ENCODE results near the gene PI4KA. TPM values are rescaled to one million over a fixed set of nuclear protein-coding genes. Genes with fewer than 3 reads are reported as not detected.
"Not testable (repeated sequence)": the region's sequence is repeated elsewhere in the genome, so short reads cannot be mapped to it uniquely, and the experiment has no call there.

The PI4KA gene
- polyA plus RNA-seq, 1 donor = 34.2 TPM

DNA sequence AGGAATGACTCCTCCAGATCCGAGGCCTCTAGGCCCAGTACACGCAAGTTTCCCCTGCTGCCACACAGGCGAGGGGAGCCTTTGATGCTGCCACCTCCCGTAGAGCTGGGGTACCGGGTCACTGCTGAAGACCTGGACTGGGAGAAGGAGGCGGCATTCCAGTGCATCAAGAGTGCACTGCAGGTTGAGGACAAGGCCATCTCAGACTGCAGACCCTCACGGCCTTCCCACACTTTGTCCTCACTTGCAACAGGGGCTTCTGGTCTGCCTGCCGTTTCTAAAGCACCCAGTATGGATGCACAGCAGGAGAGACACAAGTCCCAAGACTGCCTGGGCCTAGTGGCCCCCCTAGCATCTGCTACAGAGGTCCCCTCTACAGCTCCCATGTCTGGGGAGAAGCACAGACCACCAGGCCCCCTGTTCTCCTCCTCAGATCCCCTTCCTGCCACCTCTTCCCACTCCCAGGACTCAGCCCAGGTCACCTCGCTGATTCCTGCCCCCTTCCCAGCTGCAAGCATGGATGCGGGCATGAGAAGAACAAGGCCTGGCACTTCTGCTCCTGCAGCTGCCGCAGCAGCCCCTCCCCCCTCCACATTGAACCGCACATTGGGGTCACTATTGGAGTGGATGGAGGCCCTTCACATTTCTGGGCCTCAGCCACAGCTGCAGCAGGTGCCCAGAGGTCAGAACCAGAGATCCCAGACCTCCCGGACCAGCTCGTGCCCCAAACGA, 167.9 kb downstream of the PI4KA start:
- DNase-seq = not testable (repeated sequence)

GRCh38 chr22:20687356-20688172, 171.0 kb downstream of the PI4KA start:
- DNase-seq = not testable (repeated sequence)

DNA sequence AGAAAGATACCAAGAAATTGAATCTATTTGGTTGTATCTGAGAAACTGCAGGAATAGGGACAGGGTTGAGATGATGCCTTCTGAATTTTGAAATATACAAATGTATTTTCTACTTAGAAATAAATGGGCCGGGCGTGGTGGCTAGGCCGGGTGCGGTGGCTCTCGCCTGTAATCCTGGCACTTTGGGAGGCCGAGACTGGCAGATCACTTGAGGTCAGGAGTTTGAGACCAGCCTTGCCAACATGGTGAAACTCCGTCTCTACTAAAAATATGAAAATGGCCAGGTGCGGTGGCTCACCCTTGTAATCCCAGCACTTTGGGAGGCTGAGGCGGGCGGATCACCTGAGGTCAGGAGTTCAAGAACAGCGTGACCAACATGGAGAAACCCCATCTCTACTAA, 172.8 kb downstream of the PI4KA start:
- not testable (repeated sequence) for DNase-seq

- not testable (repeated sequence) for DNase-seq
These were observed 179.7 kb downstream of the PI4KA start for GRCh38 chr22:20678792-20679435.

DNA sequence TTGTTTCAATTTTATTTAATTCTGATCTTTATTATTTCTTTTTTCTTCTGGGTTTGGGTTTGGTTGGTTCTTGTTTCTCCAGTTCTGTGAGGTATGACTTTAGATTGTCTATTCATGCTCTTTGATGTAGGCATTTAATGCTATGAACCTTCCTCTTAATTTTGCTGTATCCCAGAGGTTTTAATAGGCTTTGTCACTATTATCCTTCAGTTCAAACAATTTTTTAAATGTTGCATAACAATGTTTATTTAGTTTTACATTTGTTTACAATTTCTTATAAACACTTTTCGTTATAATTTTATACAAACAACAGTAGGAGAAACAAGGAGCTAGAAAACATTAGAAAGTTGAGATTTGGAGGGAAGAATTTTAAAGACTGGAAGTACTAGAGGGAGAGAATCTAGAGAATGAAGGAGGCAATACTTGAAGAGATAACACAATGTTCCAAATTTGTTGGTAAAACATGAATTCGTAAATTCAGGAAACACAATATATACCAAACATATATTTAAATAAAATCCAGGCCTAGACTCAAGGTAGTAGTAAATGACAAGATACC, 180.8 kb downstream of the PI4KA start:
- DNase-seq = no peak

- DNase-seq = not testable (repeated sequence)
These were observed 183.0 kb downstream of the PI4KA start for GRCh38 chr22:20675613-20676012.

DNA sequence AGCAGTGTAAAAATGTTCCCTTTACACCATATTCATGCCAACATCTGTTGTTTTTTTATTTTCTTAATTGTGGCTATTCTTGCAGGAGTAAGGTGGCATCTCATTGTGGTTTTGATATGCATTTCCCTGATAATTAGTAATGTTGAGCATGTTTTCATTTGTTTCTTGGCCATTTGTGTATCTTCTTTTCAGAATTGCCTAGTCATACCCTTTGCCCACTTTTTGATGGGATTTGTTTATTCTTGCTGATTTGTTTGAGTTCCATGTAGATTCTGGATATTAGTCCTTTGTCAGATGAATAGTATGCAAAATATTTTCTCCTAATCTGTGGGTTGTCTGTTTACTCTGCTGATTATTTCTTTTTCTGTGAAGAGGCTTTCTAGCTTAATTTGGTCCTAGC, 183.6 kb downstream of the PI4KA start:
- no peak for DNase-seq

- DNase-seq = no peak
These were observed 185.1 kb downstream of the PI4KA start for GRCh38 chr22:20673295-20674195.

- no peak for DNase-seq
These were observed 185.9 kb downstream of the PI4KA start for GRCh38 chr22:20672732-20673131.

DNA sequence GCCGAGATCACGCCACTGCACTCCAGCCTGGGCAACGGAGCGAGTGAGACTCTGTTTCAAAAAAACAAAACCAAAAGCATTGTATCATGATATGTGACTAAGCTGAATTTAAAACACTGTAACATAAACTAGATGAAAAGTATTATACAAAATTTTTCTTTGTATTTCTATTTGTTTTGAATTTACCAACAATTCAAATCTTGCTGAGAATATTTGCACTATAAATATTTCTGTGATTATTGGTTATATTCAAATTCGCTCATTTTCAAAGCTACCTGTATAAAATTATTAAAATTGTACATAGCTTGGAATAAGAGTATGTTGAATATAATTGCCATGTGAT, 186.6 kb downstream of the PI4KA start:
- DNase-seq = no peak

- DNase-seq = no peak
These were observed 187.1 kb downstream of the PI4KA start for GRCh38 chr22:20671409-20672081.

DNA sequence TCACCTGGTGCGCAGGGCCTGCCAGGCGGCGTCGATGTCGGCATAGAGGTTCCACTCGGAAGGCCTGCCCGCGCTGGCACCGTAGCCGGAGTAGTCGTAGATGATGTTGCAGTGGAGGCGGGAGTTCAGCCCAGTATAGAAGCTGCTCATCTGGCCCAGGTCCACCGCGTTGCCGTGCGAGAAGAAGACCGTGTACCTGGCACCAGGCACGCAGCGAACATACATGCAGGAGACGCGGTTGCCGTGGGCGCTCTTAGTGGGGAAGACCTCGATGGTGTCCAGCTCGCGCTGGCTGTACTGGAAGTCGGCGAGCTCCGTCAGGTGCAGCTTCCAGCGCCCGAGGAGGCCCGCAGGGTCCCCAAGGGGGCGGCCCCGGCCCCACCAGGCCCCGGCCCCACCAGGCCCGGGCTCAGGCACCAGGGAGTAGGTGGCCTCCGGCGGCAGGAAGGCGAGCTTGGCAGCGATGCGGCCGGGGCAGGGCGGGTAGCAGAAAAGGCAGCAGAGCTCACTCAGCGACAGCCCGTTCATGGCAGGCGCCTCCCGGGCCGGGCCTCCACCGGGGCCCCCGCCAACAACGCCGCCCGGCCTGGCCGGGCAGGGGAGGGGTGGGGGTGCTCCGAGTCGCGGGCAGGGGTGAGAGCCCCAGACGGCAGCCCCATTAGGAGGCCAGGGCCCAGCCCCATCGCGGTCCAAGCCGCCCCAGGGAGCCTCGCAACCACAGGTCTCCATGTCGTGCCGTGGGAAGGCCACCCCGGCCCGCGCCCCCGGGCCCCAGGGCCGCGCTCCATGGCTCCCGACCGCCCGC, 188.0 kb downstream of the PI4KA start:
- not testable (repeated sequence) for DNase-seq

- not testable (repeated sequence) for DNase-seq
These were observed 188.7 kb downstream of the PI4KA start for GRCh38 chr22:20669884-20670283.

- DNase-seq = not testable (repeated sequence)
These were observed 189.1 kb downstream of the PI4KA start for GRCh38 chr22:20669471-20669870.

DNA sequence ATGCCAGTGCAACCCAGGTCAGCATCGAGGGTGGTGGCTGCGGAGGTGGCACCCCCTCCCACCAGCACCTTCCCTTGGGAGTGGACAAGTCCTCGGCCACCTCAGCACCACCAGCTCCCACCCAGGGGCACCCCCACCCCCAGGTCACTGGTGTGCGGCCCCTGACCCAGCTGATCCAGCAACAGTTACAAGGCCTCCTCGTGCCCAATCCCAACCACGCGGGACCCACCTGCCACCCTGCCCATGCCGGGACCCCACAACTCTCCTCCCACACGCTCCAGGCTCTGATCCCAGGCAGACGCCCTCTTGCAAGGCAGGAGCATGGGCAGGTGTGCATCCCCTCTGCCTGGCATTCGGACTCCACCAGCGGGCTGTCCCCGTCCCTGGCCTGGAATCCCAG, 189.8 kb downstream of the PI4KA start:
- not testable (repeated sequence) for DNase-seq

DNA sequence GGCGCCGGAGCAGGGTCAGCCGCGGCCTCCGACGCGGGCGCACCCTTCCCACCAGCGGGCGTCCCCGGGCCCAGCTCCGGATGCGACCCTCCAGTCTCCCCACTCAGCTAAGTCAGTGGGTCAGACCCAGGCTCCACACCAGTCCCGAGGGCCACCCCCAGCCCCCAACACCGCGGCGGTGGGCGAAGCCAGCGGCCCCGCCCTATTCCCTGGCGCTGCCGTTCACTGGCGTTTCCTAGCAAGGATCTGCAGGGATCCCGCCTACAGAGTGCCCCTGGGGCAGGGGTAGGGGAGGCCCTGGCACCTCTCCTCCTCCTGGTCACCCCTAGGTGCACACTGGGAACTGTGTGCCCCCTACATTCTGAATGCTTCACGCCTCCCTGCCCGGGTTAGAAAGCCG, 190.4 kb downstream of the PI4KA start:
- not testable (repeated sequence) for DNase-seq

GRCh38 chr22:20667548-20667947, 191.1 kb downstream of the PI4KA start:
- not testable (repeated sequence) for DNase-seq

DNA sequence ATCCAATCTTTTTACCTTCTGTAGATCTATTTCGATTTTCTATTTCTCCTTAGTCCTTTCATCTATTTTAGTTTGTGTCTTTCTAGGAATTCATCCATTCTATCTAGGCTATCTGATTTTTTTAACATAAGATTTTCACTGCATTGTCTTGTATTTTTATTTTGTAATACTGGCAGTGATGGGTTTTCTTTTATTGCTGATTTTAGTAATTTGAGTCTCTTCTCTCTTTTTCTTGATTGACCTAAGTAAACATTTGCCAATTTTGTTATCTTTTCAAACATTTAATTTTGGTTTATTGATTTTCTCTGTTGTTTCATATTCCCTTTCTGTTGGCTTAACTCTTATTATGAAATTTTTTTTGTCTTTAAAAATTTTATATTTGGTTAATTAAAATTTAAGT, 192.1 kb downstream of the PI4KA start:
- no peak for DNase-seq

DNA sequence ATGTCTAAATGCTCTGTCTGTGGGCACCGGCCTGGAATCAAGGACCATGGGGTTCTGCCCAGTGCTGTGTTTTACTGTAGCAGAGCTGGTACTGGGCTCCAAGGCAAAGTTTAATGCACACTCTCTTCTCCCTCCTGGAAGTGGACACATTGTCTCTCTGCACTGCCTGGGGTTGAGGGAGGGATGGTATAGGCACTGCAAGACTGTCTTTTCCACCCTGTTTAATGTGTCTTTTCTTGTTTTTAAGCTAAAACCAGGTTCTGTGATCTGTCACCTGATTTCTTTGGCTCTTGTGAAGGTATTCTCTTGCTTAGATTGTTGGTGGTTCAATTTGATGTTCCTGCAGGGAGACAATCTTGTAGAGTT, 194.0 kb downstream of the PI4KA start:
- no peak for DNase-seq

DNA sequence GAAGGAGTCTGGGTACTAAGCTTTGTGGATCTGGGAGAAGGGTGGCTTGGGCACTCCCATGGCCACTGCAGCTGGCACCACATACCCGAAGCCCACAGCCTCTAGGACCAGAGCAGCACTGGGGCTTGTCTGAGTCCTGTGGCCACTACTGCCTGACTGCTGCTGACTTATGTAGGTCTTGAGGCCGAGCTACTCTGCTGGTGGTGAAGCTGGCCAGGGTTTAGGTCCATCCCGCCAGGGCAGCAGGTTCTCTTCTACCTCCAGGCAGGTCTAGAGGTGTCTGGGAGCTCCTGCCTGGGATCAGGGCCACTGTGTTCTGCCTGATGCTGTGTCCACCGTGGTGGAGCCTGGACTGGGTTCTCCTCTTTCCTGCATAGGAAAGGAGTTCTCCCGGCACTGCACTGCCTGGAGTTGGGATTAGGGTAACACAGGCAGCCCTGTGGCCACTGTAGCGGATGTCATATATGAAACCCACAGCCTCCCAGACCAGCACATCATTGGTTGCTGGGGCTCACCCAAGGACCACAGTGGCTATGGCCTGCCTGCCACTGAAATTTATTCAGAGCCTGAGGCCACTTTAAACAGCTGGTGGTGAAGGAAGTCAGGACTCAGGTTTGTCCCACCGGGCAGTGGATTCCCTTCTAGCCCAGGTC, 194.5 kb downstream of the PI4KA start:
- no peak for DNase-seq

All from hindlimb muscle (tissue), 1 donor.